ENCODE data around the gene DDAH2.

DDAH2 gene

DNA sequence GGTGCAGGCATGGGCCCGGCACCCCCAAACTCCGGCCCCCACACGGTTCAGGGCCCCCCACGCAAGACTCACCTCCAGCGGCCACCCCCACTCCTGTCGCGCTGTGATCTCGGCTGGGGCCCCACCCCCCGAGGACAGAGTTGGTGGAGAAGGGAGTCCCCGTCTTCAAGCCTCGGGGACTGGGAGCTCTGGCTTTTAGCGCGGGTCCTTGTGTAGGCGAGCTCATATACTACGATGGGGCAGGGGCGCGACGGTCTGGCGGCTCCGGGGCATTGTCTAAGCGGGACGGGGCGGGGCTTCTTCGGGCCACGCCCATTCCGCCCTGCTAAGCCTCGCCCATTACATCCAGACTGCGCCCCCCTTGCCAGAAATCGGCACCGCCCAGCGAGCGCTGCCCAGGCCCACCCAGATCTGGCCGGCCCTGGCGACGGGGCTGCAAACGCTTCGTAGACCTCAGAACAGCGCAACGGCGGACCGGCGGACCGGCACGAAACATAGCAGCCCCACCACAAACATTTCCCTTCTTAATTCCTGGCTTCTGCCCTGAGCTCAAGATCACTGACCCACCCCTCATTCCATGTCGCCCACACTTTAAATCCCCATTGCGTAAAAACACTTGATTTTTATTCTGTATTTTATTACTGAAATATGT lies 1.0 kb upstream of the DDAH2 start:
- peak in 3 of 4 experiments; percentile 20 to 57 (median 56) for DNase-seq

- peak; percentile 35 to 76 (median 54) for DNase-seq
These were observed 448 bp upstream of the DDAH2 start for GRCh38 chr6:31729515-31729978.

DNA sequence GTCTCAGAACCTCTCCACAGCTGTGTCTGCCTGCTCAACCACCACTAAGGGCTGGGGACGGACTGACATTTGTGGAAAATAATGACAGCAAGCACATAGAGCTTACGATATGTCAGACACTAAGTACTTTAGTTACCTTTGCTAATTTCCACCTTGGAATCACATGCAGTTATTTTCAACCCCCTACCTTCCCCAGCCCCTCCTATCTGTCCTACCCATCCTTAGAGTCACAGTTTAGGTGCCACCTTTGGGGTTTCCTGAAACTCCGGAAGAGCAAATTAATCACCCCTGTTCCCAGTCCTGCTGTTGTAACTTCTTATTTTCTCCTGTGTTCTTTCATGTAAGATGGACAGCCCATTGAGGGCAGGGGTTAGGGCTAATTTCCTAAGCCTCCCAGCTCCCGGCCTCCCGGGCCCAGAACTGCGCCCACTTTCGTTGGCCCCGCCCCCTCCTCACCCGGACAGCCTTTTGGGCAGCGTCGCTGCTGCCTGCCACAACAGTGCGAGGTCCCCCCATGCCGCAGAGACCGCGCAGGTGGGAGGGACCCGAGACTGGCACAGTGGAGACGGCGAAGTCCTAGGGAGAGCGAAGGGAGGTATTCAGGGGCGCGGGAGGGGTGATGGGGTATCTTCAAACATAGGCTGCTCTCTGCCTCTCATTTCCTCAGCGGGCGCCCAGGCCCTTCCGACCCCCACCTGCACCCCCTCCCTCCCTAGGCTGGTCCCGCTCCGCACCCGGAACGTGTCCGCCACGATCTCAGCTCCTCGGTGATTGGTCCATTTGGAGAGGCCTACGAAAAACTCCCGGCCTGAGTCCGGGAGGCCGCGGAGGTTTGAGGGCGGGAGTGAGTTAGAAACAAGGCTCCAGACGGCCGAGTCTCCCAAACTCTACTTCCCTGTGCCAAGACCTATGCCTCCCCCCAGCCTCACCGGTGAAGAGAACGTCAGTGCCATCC lies 1.1 kb downstream of the DDAH2 start:
- DNase-seq = no peak

DNA sequence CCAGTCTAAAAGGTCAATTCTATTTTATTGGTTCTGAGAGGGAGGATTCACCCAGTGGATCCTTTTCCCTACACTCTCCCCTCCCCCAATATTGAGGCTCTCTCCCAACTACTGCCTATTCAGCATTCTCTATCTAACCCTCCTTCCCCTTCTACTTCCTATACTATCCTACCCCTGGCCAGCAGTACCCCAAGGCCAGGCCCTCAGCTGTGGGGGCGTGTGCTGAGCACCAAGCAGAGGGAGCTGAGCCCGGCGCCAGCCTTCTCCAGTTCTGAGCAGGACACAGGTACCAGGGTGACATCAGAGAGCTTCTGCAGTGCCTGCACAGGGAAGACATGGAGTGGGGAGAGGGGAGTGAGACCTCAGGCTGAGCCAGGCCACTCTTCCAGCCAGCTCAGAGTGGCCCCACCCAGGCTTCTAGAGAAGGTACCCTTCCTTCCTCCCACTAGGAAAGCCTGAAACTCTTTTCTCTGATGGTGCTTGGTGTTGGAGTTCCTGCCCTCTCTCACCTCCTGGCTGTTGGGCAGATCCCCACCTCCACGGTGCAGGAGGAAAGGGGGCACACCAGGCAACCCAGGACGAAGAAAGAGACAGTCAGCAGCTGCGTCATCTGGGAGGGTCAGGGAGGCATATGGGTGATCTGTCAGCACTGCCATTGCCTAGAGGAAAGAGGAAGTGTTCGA lies 1.9 kb downstream of the DDAH2 start:
- no peak for DNase-seq

DNA sequence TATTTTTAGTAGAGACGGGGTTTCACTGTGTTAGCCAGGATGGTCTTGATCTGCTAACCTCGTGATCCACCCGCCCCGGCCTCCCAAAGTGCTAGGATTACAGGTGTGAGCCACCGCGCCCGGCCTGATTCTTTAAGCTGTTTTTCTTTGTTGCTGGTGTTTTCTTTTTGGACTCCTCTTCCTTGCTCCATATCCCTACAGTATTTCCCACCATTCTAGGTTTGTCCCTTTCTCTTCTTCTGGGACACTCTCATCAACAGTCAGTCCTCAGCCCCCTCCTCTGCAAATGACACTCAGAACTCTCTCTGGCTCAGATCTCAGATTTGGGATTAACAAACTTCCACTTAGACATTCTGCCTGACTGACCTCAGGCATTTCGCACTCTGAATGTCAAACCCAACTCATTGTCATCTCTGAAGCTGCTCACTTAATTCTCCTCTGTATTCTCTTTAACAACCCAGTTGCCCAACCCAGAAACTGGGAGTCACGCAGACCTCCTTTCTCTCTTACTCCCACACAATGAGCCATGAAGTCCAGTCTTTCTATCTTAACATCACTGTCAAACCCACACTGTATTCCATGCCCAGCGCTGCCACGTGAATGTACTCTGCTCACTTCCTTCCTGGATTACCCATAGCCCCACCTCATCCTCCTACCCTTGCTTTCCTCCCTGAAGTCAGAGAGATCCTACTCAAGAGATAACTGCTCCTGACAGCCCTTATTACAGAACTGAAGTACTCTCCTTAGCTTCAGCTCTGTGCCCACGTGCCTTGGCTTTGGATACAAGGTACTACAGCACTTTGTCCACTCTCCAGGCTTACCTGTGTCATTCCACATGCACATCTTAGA lies 3.4 kb downstream of the DDAH2 start:
- no peak for DNase-seq

DNA sequence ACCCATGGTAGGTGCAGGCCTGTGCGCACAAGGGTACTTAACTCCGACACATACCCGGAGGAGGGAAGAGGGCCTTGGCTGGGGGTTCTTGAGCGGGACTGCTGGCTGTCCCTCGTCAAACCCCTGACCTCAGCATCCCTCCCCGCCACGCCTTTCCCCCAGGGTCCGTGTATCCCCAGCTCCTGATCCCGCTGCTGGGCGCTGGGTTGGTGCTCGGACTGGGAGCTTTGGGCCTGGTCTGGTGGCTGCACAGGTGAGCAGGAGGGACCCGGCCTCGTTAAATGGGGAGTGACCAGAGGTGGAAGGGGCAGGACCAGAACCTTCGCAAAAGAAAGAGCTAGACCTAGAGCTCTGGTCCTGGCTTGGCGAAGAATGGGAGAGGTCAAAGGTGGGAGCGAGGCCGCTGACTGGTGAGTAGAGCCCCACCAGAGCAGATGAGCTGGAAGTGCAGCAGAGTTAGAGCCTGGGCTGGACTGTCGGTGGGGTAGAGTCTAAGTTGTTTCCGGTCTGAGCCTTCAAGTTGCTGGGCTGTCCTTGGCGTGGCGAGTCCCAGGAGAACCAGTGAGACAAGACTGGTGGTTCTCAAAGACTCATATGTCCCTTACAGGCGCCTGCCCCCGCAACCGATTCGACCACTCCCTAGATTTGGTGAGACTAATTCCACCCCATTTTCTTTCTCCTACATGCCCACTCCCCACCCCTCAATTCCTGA lies 5.0 kb downstream of the DDAH2 start:
- no peak for DNase-seq

GRCh38 chr6:31723245-31723979 lies 5.7 kb downstream of the DDAH2 start, which contains the start of gene MPIG6B:
Gene MPIG6B (plus strand): TSS chr6:31723373. CDS start chr6:31723384, 11 bp downstream.
- DNase-seq = no peak

- DNase-seq = no peak
These were observed 6.9 kb downstream of the DDAH2 start for GRCh38 chr6:31722173-31722572.

- DNase-seq = no peak
These were observed 7.6 kb downstream of the DDAH2 start, which contains the start of gene LY6G6C for GRCh38 chr6:31721351-31722020. Gene LY6G6C (minus strand): TSS chr6:31721746. CDS start chr6:31721679, 67 bp downstream.

DNA sequence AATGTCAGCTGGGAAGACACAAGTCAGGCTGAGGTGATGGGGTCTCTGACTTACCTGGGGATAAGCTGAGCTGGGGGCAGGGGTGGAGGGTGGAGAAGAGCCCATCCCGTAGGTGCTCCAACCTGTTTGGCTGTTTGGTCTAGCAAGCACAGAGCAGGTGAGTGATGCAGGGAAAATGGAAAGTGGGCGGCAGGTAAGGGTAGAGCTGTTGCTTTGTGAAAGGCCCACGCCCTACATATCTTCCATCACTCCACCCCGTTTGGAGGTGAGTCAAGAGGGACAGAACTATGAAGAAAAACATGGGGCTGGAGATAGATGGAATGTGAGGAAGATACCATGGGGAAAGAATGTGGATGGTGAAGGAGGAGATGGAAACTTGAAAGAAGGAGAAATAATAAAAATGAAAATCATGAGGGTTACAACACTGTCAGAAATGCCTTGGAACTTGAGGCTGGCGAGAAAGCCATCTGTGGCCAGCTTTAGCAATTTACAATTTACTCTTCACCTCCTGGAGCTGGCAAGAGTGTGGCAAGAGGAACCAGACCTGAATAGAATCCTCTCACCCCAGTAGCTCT lies 8.8 kb downstream of the DDAH2 start:
- no peak for DNase-seq

DNA sequence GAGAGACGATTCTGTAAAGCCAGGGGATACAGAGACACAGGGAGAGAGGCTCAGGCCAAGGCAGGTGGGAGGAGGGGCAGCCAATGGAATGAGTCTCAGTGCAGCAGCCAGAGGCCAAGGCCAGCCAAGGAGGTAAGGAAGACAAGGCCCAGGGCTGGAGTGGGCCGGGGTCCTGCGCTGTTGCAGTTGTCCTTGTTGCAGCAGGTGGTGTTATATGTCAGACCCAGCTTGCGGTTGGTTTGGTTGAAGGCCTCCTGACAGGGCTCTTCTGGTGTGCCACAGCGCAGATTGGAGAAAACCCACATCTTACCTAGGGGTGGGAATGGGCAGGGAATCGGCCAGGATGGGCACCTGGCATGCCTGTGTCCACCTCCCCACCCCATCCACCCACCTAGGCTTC lies 10.1 kb downstream of the DDAH2 start:
- no peak for DNase-seq

GRCh38 chr6:31718265-31718664 lies 10.8 kb downstream of the DDAH2 start:
- no peak for DNase-seq

GRCh38 chr6:31717499-31718222 lies 11.4 kb downstream of the DDAH2 start:
- DNase-seq = no peak

- no peak for DNase-seq
These were observed 13.8 kb downstream of the DDAH2 start, which contains the start of gene LY6G6D for GRCh38 chr6:31715022-31715958. Gene LY6G6D (plus strand): TSS chr6:31715348. CDS start chr6:31715356, 8 bp downstream.

DNA sequence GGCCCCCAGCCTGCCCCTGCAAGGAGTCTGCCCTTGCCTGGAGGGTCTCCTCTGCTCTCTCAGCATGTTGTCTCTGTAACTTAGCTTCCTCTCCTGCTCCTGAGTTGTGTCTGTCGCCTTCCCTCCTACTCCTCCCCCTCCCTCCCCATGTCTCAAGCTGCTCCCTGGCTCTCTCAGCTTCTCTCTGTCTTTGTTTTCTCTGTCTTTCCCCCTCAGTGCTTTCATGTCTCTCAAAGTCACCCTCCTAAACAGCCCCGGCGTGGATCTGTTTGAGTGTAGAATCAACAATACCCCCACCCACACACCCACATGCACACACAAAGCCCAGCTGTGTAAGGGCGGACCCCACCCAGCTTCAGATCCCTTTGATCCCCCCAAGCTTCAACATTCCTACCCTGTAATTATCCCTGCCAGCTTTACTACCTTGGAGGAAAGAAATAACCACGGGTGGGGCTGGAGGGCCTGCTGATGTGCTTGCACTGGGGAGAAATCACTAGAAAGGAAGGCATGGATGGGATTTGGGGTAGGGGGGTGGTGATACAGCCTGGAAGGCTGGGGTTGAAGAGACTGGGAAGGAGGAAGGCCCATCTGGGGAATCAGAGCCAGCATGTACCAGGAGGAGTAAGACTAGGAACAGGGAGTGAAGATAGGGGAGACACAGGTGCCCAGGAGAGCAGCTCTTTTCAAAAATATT lies 15.0 kb downstream of the DDAH2 start:
- DNase-seq = no peak

DNA sequence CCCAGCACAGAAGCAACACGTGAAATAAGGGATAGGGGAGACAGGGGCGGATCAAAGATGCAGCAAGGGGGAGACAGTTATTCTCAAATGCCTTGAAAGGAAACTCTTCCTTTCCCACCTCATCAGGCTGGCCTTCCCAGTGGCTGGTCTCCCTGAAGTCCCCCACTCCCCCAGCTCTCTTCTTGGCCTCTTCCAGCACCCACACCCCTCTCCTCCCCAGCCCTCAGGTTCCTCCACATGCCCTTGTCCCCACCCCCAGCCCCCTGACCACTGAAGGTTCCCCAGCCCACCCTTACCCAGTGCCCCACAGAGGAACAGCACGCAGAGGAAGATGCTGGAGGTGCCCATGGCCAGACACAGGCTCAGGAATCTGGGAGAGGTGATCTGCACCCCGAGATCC lies 15.6 kb downstream of the DDAH2 start:
- DNase-seq = no peak

- no peak for DNase-seq
These were observed 16.8 kb downstream of the DDAH2 start for GRCh38 chr6:31712296-31712695.

Measured in activated naive CD4-positive, alpha-beta T cell (primary cell).